ENCODE data around the gene SETD4.

SETD4 gene

GRCh38 chr21:36048357-36048756 lies 12.0 kb downstream of the SETD4 start:
- no peak for DNase-seq (ENCODE audit: low read depth, low spot score)

GRCh38 chr21:36047139-36047538 lies 13.2 kb downstream of the SETD4 start:
- DNase-seq (ENCODE audit: low read depth, low spot score): no peak

GRCh38 chr21:36045993-36046392 lies 14.3 kb downstream of the SETD4 start:
- DNase-seq (ENCODE audit: low read depth, low spot score): no peak

GRCh38 chr21:36044056-36044455 lies 16.3 kb downstream of the SETD4 start:
- DNase-seq (ENCODE audit: low read depth, low spot score): no peak

GRCh38 chr21:36041910-36042309 lies 18.4 kb downstream of the SETD4 start:
- DNase-seq (ENCODE audit: low read depth, low spot score): no peak

GRCh38 chr21:36040389-36040788 lies 19.9 kb downstream of the SETD4 start:
- DNase-seq (ENCODE audit: low read depth, low spot score): no peak

- DNase-seq (ENCODE audit: low read depth, low spot score): no peak
Observed at GRCh38 chr21:36039861-36040260, 20.5 kb downstream of the SETD4 start.

- DNase-seq (ENCODE audit: low read depth, low spot score): no peak
Observed at GRCh38 chr21:36038701-36039497, 21.4 kb downstream of the SETD4 start.

GRCh38 chr21:36035381-36035791 lies 24.9 kb downstream of the SETD4 start:
- peak; percentile 38 for DNase-seq (ENCODE audit: low read depth, low spot score)

- DNase-seq (ENCODE audit: low read depth, low spot score): no peak
Observed at GRCh38 chr21:36034211-36034913, 26.0 kb downstream of the SETD4 start.

- no peak for DNase-seq (ENCODE audit: low read depth, low spot score)
Observed at GRCh38 chr21:36032647-36033406, 27.5 kb downstream of the SETD4 start.

GRCh38 chr21:36030581-36031189 lies 29.6 kb downstream of the SETD4 start:
- no peak for DNase-seq (ENCODE audit: low read depth, low spot score)

- no peak for DNase-seq (ENCODE audit: low read depth, low spot score)
Observed at GRCh38 chr21:36029309-36029708, 31.0 kb downstream of the SETD4 start.

GRCh38 chr21:36028127-36029069 lies 31.9 kb downstream of the SETD4 start:
- DNase-seq (ENCODE audit: low read depth, low spot score): peak; percentile 38

- DNase-seq (ENCODE audit: low read depth, low spot score): no peak
Observed at GRCh38 chr21:36027347-36027746, 33.0 kb downstream of the SETD4 start.

- no peak for DNase-seq (ENCODE audit: low read depth, low spot score)
Observed at GRCh38 chr21:36024782-36025181, 35.5 kb downstream of the SETD4 start.

- no peak for DNase-seq (ENCODE audit: low read depth, low spot score)
Observed at GRCh38 chr21:36023092-36023480, 37.2 kb downstream of the SETD4 start.

- no peak for DNase-seq (ENCODE audit: low read depth, low spot score)
Observed at GRCh38 chr21:36022427-36023091, 37.8 kb downstream of the SETD4 start.

GRCh38 chr21:36021251-36021837 lies 39.0 kb downstream of the SETD4 start:
- DNase-seq (ENCODE audit: low read depth, low spot score): no peak

- no peak for DNase-seq (ENCODE audit: low read depth, low spot score)
Observed at GRCh38 chr21:36015045-36015444, 45.3 kb downstream of the SETD4 start.

Data from iPS DF 19.7 (cell line).